HFF-Myc (cell line): ENCODE data around the gene EPHA8.

Experiments used
- DNase-seq: peaks from one replicate; pipeline ENCODE4 v3.0.0-alpha.2; 2011; ENCODE audit warnings: low read depth; ENCODE audit errors: extremely low read depth
- H3K4me3 ChIP-seq: replicated peaks from 2 replicates; pipeline ENCODE4 v1.5.1; 2011; ENCODE audit warnings: low read depth, mild to moderate bottlenecking, control low read depth, low read length
- TF ChIP-seq, protein P1 (sequence below): IDR thresholded peaks from 2 replicates; pipeline ENCODE4 v1.5.1; 2012; ENCODE audit warnings: mild to moderate bottlenecking, low read depth, low read length, control low read depth; ENCODE audit errors: missing control alignments

EPHA8 gene

GRCh38 chr1:22636353-22636752 lies 73.1 kb downstream of the EPHA8 start, which contains the start of gene C1QA:
Gene C1QA, plus strand, starts transcription at chr1:22636628. Its CDS starts 989 bp downstream, at chr1:22637617.
- TF ChIP-seq, protein P1, sequence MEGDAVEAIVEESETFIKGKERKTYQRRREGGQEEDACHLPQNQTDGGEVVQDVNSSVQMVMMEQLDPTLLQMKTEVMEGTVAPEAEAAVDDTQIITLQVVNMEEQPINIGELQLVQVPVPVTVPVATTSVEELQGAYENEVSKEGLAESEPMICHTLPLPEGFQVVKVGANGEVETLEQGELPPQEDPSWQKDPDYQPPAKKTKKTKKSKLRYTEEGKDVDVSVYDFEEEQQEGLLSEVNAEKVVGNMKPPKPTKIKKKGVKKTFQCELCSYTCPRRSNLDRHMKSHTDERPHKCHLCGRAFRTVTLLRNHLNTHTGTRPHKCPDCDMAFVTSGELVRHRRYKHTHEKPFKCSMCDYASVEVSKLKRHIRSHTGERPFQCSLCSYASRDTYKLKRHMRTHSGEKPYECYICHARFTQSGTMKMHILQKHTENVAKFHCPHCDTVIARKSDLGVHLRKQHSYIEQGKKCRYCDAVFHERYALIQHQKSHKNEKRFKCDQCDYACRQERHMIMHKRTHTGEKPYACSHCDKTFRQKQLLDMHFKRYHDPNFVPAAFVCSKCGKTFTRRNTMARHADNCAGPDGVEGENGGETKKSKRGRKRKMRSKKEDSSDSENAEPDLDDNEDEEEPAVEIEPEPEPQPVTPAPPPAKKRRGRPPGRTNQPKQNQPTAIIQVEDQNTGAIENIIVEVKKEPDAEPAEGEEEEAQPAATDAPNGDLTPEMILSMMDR = no peak
- no peak for DNase-seq
- H3K4me3 ChIP-seq = no peak within 1 kb of the TSS

GRCh38 chr1:22636927-22637326 lies 73.6 kb downstream of the EPHA8 start:
- no peak overlapping the region for H3K4me3 ChIP-seq
- TF ChIP-seq, protein P1 = no peak
- DNase-seq = no peak

- no peak for DNase-seq
- H3K4me3 ChIP-seq = no peak overlapping the region
- TF ChIP-seq, protein P1 = no peak
Observed at GRCh38 chr1:22637907-22638445, 74.7 kb downstream of the EPHA8 start.

DNA sequence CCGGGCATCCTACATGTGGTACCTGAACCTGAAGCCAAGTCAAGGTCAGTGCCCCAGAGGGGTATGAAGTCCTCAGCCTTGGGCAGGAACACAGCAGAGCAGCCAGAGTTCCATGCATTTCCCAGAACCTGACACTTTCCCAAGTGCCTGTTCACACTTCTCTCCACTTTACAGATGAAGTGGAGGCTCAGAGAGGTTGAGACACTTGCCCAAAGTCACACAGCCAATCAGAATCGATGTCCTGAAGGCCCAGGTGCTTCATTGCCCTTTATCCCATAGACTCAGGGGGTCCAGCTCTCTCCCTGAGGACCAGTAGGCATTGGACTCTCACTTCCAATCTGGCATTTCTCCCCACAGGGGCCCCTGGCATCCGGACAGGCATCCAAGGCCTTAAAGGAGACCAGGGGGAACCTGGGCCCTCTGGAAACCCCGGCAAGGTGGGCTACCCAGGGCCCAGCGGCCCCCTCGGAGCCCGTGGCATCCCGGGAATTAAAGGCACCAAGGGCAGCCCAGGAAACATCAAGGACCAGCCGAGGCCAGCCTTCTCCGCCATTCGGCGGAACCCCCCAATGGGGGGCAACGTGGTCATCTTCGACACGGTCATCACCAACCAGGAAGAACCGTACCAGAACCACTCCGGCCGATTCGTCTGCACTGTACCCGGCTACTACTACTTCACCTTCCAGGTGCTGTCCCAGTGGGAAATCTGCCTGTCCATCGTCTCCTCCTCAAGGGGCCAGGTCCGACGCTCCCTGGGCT lies 75.4 kb downstream of the EPHA8 start:
- H3K4me3 ChIP-seq = no peak overlapping the region
- TF ChIP-seq, protein P1 = no peak
- DNase-seq = no peak

GRCh38 chr1:22639286-22639685 lies 76.0 kb downstream of the EPHA8 start:
- TF ChIP-seq, protein P1 = peak; percentile 12
- H3K4me3 ChIP-seq = no peak overlapping the region
- DNase-seq = peak; percentile 11

DNA sequence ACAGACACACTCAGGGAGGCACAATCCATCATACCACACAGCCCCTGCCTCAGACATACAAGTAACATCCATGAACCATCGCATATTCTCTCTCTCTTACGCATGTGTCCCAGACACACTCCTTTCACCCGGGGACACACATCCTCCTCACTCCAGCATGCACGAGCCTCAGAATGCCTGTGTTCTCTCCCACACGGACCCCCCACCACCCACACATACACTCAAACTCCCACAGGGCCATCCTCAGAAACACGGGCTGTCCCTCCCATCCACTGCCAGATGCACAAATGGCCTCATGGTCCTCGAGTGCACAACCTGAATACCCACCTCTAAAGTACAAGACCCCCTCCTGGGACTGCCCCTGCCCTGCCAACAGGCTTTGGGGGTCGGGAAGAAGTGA lies 78.0 kb downstream of the EPHA8 start:
- DNase-seq = no peak
- TF ChIP-seq, protein P1 = no peak
- H3K4me3 ChIP-seq = no peak overlapping the region
